Neural cell (in vitro differentiated cells): ENCODE results near the gene LIX1L.
A peak's percentile ranks its signal among the peaks of the same experiment; 100 is the strongest.

Source experiments
- CTCF ChIP-seq: fragments of 450-650 bp; IDR thresholded peaks from 2 replicates; pipeline ENCODE4 v1.5.1; 2014; ENCODE audit warnings: antibody characterized with exemption, mild to moderate bottlenecking, moderate library complexity; ENCODE audit not compliant: poor library complexity, severe bottlenecking
- EZH2 ChIP-seq: fragments of 200-600, 300-800 bp; shearing (Covaris generic), sonication (generic); IDR thresholded peaks from 2 replicates; pipeline ENCODE4 v1.6.1; 2014; ENCODE audit warnings: antibody characterized with exemption, low read length, borderline replicate concordance, mild to moderate bottlenecking; ENCODE audit not compliant: insufficient read depth, poor library complexity, severe bottlenecking
- MXI1 ChIP-seq: fragments of 450-650 bp; conservative IDR thresholded peaks from 2 replicates; pipeline ENCODE4 v1.6.1; 2014; ENCODE audit warnings: antibody characterized with exemption, mild to moderate bottlenecking; ENCODE audit not compliant: poor library complexity, severe bottlenecking
- POLR2AphosphoS5 ChIP-seq: IDR thresholded peaks from 2 replicates; pipeline ENCODE4 v1.6.1; 2012
- RAD21 ChIP-seq: fragments of 450-650 bp; conservative IDR thresholded peaks from 2 replicates; pipeline ENCODE4 v1.6.1; 2014; ENCODE audit warnings: antibody characterized with exemption, mild to moderate bottlenecking, moderate library complexity
- REST ChIP-seq: IDR thresholded peaks from 2 replicates; pipeline ENCODE4 v1.6.1; 2012; ENCODE audit warnings: borderline replicate concordance
- TAF1 ChIP-seq: IDR thresholded peaks from 2 replicates; pipeline ENCODE4 v1.6.1; 2012; ENCODE audit warnings: low read depth

- peak; percentile 30 for TF ChIP-seq TAF1
- peak; percentile 58 for TF ChIP-seq REST
- TF ChIP-seq POLR2AphosphoS5 = peak; percentile 93
- TF ChIP-seq CTCF = no peak
- TF ChIP-seq MXI1 = peak; percentile 55
- no peak for TF ChIP-seq EZH2
- no peak for TF ChIP-seq RAD21
Measured at GRCh38 chr1:145964328-145965118, 6.7 kb upstream of the LIX1L start, which contains the start of the genes ANKRD34A and POLR3GL.
